ENCODE results near the gene NGDN.

NGDN gene

GRCh38 chr14:23433457-23433856, 36.0 kb upstream of the NGDN start:
- no peak overlapping the region for H3K27ac ChIP-seq (ENCODE audit: low read length)
- no peaks in the 10 kb centered on the region for H3K9me3 ChIP-seq (ENCODE audit: control insufficient read depth, low read depth, low read length)
- no peaks in the 10 kb centered on the region for H3K36me3 ChIP-seq (ENCODE audit: control insufficient read depth, low read depth, low read length)
- no peaks in the 10 kb centered on the region for H3K27me3 ChIP-seq (ENCODE audit: control insufficient read depth, insufficient read depth, low read length)
- H3K4me3 ChIP-seq (ENCODE audit: low read length) = no peak overlapping the region
- no peak overlapping the region for H3K9ac ChIP-seq (ENCODE audit: low read length)
- peaks cover 11% of the 10 kb centered on the region for H3K4me1 ChIP-seq (ENCODE audit: control insufficient read depth, low read depth, low read length)

- Histone ChIP-seq H3K9ac (ENCODE audit: low read length) (no peak overlapping the region), H3K9me3 (ENCODE audit: control insufficient read depth, low read depth, low read length) (no peaks in the 10 kb centered on the region), H3K4me1 (ENCODE audit: control insufficient read depth, low read depth, low read length) (peaks cover 11% of the 10 kb centered on the region), H3K27ac (ENCODE audit: low read length) (no peak overlapping the region), H3K36me3 (ENCODE audit: control insufficient read depth, low read depth, low read length) (no peaks in the 10 kb centered on the region), H3K4me3 (ENCODE audit: low read length) (no peak overlapping the region), H3K27me3 (ENCODE audit: control insufficient read depth, insufficient read depth, low read length) (no peaks in the 10 kb centered on the region)
Observed at GRCh38 chr14:23434488-23435222, 34.8 kb upstream of the NGDN start.

- no peaks in the 10 kb centered on the region for H3K36me3 ChIP-seq (ENCODE audit: control insufficient read depth, low read depth, low read length)
- no peak within 1 kb of the TSS for H3K4me3 ChIP-seq (ENCODE audit: low read length)
- H3K4me1 ChIP-seq (ENCODE audit: control insufficient read depth, low read depth, low read length) = peaks cover 11% of the 10 kb centered on the region
- no peaks in the 10 kb centered on the region for H3K27me3 ChIP-seq (ENCODE audit: control insufficient read depth, insufficient read depth, low read length)
- no peak within 1 kb of the TSS for H3K9ac ChIP-seq (ENCODE audit: low read length)
- H3K27ac ChIP-seq (ENCODE audit: low read length) = no peak within 1 kb of the TSS
- H3K9me3 ChIP-seq (ENCODE audit: control insufficient read depth, low read depth, low read length) = no peaks in the 10 kb centered on the region
Observed at GRCh38 chr14:23435543-23436326, 33.8 kb upstream of the NGDN start, which contains the start of gene MYH7. TSS of gene MYH7 (minus strand) at chr14:23435660. CDS start at chr14:23433732, 1,928 bp downstream.

GRCh38 chr14:23436327-23437132, 33.0 kb upstream of the NGDN start:
- Histone ChIP-seq H3K4me1 (ENCODE audit: control insufficient read depth, low read depth, low read length) (peaks cover 11% of the 10 kb centered on the region), H3K9ac (ENCODE audit: low read length) (no peak overlapping the region), H3K4me3 (ENCODE audit: low read length) (no peak overlapping the region), H3K36me3 (ENCODE audit: control insufficient read depth, low read depth, low read length) (no peaks in the 10 kb centered on the region), H3K27me3 (ENCODE audit: control insufficient read depth, insufficient read depth, low read length) (no peaks in the 10 kb centered on the region), H3K9me3 (ENCODE audit: control insufficient read depth, low read depth, low read length) (no peaks in the 10 kb centered on the region), H3K27ac (ENCODE audit: low read length) (no peak overlapping the region)

GRCh38 chr14:23437133-23438100, 32.1 kb upstream of the NGDN start:
- H3K4me1 ChIP-seq (ENCODE audit: control insufficient read depth, low read depth, low read length) = peaks cover 14% of the 10 kb centered on the region
- no peak overlapping the region for H3K9ac ChIP-seq (ENCODE audit: low read length)
- H3K4me3 ChIP-seq (ENCODE audit: low read length) = no peak overlapping the region
- no peak overlapping the region for H3K27ac ChIP-seq (ENCODE audit: low read length)
- H3K27me3 ChIP-seq (ENCODE audit: control insufficient read depth, insufficient read depth, low read length) = no peaks in the 10 kb centered on the region
- no peaks in the 10 kb centered on the region for H3K9me3 ChIP-seq (ENCODE audit: control insufficient read depth, low read depth, low read length)
- no peaks in the 10 kb centered on the region for H3K36me3 ChIP-seq (ENCODE audit: control insufficient read depth, low read depth, low read length)

GRCh38 chr14:23438101-23438971, 31.2 kb upstream of the NGDN start:
- Histone ChIP-seq H3K9me3 (ENCODE audit: control insufficient read depth, low read depth, low read length) (no peaks in the 10 kb centered on the region), H3K27me3 (ENCODE audit: control insufficient read depth, insufficient read depth, low read length) (no peaks in the 10 kb centered on the region), H3K27ac (ENCODE audit: low read length) (no peak overlapping the region), H3K9ac (ENCODE audit: low read length) (no peak overlapping the region), H3K4me1 (ENCODE audit: control insufficient read depth, low read depth, low read length) (peaks cover 21% of the 10 kb centered on the region), H3K36me3 (ENCODE audit: control insufficient read depth, low read depth, low read length) (no peaks in the 10 kb centered on the region), H3K4me3 (ENCODE audit: low read length) (no peak overlapping the region)

- H3K4me3 ChIP-seq (ENCODE audit: low read length) = no peak overlapping the region
- no peaks in the 10 kb centered on the region for H3K27me3 ChIP-seq (ENCODE audit: control insufficient read depth, insufficient read depth, low read length)
- H3K9ac ChIP-seq (ENCODE audit: low read length) = no peak overlapping the region
- H3K27ac ChIP-seq (ENCODE audit: low read length) = no peak overlapping the region
- no peaks in the 10 kb centered on the region for H3K9me3 ChIP-seq (ENCODE audit: control insufficient read depth, low read depth, low read length)
- peaks cover 21% of the 10 kb centered on the region for H3K4me1 ChIP-seq (ENCODE audit: control insufficient read depth, low read depth, low read length)
- H3K36me3 ChIP-seq (ENCODE audit: control insufficient read depth, low read depth, low read length) = no peaks in the 10 kb centered on the region
Observed at GRCh38 chr14:23439107-23439835, 30.2 kb upstream of the NGDN start.

- H3K27me3 ChIP-seq (ENCODE audit: control insufficient read depth, insufficient read depth, low read length) = no peaks in the 10 kb centered on the region
- H3K9ac ChIP-seq (ENCODE audit: low read length) = no peak overlapping the region
- no peak overlapping the region for H3K27ac ChIP-seq (ENCODE audit: low read length)
- peaks cover 20% of the 10 kb centered on the region for H3K4me1 ChIP-seq (ENCODE audit: control insufficient read depth, low read depth, low read length)
- no peak overlapping the region for H3K4me3 ChIP-seq (ENCODE audit: low read length)
- no peaks in the 10 kb centered on the region for H3K36me3 ChIP-seq (ENCODE audit: control insufficient read depth, low read depth, low read length)
- no peaks in the 10 kb centered on the region for H3K9me3 ChIP-seq (ENCODE audit: control insufficient read depth, low read depth, low read length)
Observed at GRCh38 chr14:23441076-23441475, 28.4 kb upstream of the NGDN start.

GRCh38 chr14:23442721-23443356, 26.7 kb upstream of the NGDN start:
- H3K27me3 ChIP-seq (ENCODE audit: control insufficient read depth, insufficient read depth, low read length) = no peaks in the 10 kb centered on the region
- H3K36me3 ChIP-seq (ENCODE audit: control insufficient read depth, low read depth, low read length) = no peaks in the 10 kb centered on the region
- no peak overlapping the region for H3K9ac ChIP-seq (ENCODE audit: low read length)
- H3K4me3 ChIP-seq (ENCODE audit: low read length) = no peak overlapping the region
- peaks cover 16% of the 10 kb centered on the region for H3K4me1 ChIP-seq (ENCODE audit: control insufficient read depth, low read depth, low read length)
- no peaks in the 10 kb centered on the region for H3K9me3 ChIP-seq (ENCODE audit: control insufficient read depth, low read depth, low read length)
- no peak overlapping the region for H3K27ac ChIP-seq (ENCODE audit: low read length)

All from iPS-18a (cell line).